ENCODE measurements around the gene LDLRAD3. TPM values are rescaled to one million over a fixed set of nuclear protein-coding genes. Genes with fewer than 3 reads are reported as not detected.

The LDLRAD3 gene
- total RNA-seq, 1 donor from 2014 or later = 19.6 TPM

GRCh38 chr11:36019005-36019596, 75.2 kb downstream of the LDLRAD3 start:
- Mint-ChIP-seq H3K4me3 (ENCODE audit: low read depth) (no peak overlapping the region), H3K9me3 (ENCODE audit: low read depth) (no peaks in the 10 kb centered on the region), H3K27me3 (no peaks in the 10 kb centered on the region), H3K4me1 (ENCODE audit: low read depth) (peaks cover 8% of the 10 kb centered on the region), H3K36me3 (ENCODE audit: insufficient read depth) (no peaks in the 10 kb centered on the region), H3K27ac (no peak overlapping the region)
- TF ChIP-seq CTCF (IDR thresholded peaks at IDR 0.05; ENCODE audit: unreplicated experiment) = no peak
- DNase-seq (ENCODE audit: low spot score, unreplicated experiment) = no peak

- H3K36me3 Mint-ChIP-seq (ENCODE audit: insufficient read depth) = no peaks in the 10 kb centered on the region
- DNase-seq (ENCODE audit: low spot score, unreplicated experiment) = no peak
- no peak overlapping the region for H3K4me3 Mint-ChIP-seq (ENCODE audit: low read depth)
- TF ChIP-seq CTCF (IDR thresholded peaks at IDR 0.05; ENCODE audit: unreplicated experiment) = no peak
- no peak overlapping the region for H3K27ac Mint-ChIP-seq
- H3K4me1 Mint-ChIP-seq (ENCODE audit: low read depth) = peaks cover 8% of the 10 kb centered on the region
- no peaks in the 10 kb centered on the region for H3K9me3 Mint-ChIP-seq (ENCODE audit: low read depth)
- H3K27me3 Mint-ChIP-seq = no peaks in the 10 kb centered on the region
Measured at GRCh38 chr11:36019722-36020121, 75.9 kb downstream of the LDLRAD3 start.

GRCh38 chr11:36022882-36023281, 79.0 kb downstream of the LDLRAD3 start:
- no peaks in the 10 kb centered on the region for H3K27me3 Mint-ChIP-seq
- peaks cover 8% of the 10 kb centered on the region for H3K4me1 Mint-ChIP-seq (ENCODE audit: low read depth)
- TF ChIP-seq CTCF (IDR thresholded peaks at IDR 0.05; ENCODE audit: unreplicated experiment) = no peak
- peak overlapping the region; percentile 11 for H3K27ac Mint-ChIP-seq
- DNase-seq (ENCODE audit: low spot score, unreplicated experiment) = no peak
- H3K4me3 Mint-ChIP-seq (ENCODE audit: low read depth) = no peak overlapping the region
- H3K36me3 Mint-ChIP-seq (ENCODE audit: insufficient read depth) = peaks cover 4% of the 10 kb centered on the region
- peaks cover 2% of the 10 kb centered on the region for H3K9me3 Mint-ChIP-seq (ENCODE audit: low read depth)

- peaks cover 4% of the 10 kb centered on the region for H3K36me3 Mint-ChIP-seq (ENCODE audit: insufficient read depth)
- H3K4me1 Mint-ChIP-seq (ENCODE audit: low read depth) = peaks cover 8% of the 10 kb centered on the region
- peaks cover 2% of the 10 kb centered on the region for H3K9me3 Mint-ChIP-seq (ENCODE audit: low read depth)
- DNase-seq (ENCODE audit: low spot score, unreplicated experiment) = no peak
- TF ChIP-seq CTCF (IDR thresholded peaks at IDR 0.05; ENCODE audit: unreplicated experiment) = no peak
- H3K27me3 Mint-ChIP-seq = no peaks in the 10 kb centered on the region
- H3K27ac Mint-ChIP-seq = peak overlapping the region; percentile 17
- H3K4me3 Mint-ChIP-seq (ENCODE audit: low read depth) = no peak overlapping the region
Measured at GRCh38 chr11:36023922-36024321, 80.1 kb downstream of the LDLRAD3 start.

- Mint-ChIP-seq H3K27me3 (no peaks in the 10 kb centered on the region), H3K36me3 (ENCODE audit: insufficient read depth) (peaks cover 4% of the 10 kb centered on the region), H3K27ac (no peak overlapping the region), H3K4me1 (ENCODE audit: low read depth) (peaks cover 8% of the 10 kb centered on the region), H3K9me3 (ENCODE audit: low read depth) (peaks cover 2% of the 10 kb centered on the region), H3K4me3 (ENCODE audit: low read depth) (no peak overlapping the region)
- DNase-seq (ENCODE audit: low spot score, unreplicated experiment) = no peak
- TF ChIP-seq CTCF (IDR thresholded peaks at IDR 0.05; ENCODE audit: unreplicated experiment) = no peak
Measured at GRCh38 chr11:36024716-36025115, 80.9 kb downstream of the LDLRAD3 start.

Data from progenitor cell of endocrine pancreas (in vitro differentiated cells).